SK-N-SH (cell line): ENCODE data around the gene DUSP16.

Experiments
- CHD2 ChIP-seq: fragments of 150-350 bp; IDR thresholded peaks from 2 replicates; pipeline ENCODE4 v1.6.1; 2018; ENCODE audit warnings: low read length; ENCODE audit not compliant: partially characterized antibody
- CTCF ChIP-seq: fragments of 200-600 bp; sonication (generic); IDR thresholded peaks from 2 replicates; pipeline ENCODE4 v1.6.1; 2017; ENCODE audit warnings: antibody characterized with exemption, mild to moderate bottlenecking, moderate library complexity
- NRF1 ChIP-seq: IDR thresholded peaks from 2 replicates; pipeline ENCODE4 v1.6.1; 2012; ENCODE audit warnings: low read depth, mild to moderate bottlenecking, low read length
- RAD21 ChIP-seq: IDR thresholded peaks from 2 replicates; pipeline ENCODE4 v1.6.1; 2012; ENCODE audit warnings: mild to moderate bottlenecking, low read length
- RCOR1 ChIP-seq: fragments of 150-350 bp; IDR thresholded peaks from 2 replicates; pipeline ENCODE4 v1.6.1; 2017; ENCODE audit warnings: antibody characterized with exemption, low read length
- REST ChIP-seq: IDR thresholded peaks from 2 replicates; pipeline ENCODE4 v1.6.1; 2012; ENCODE audit warnings: mild to moderate bottlenecking, low read depth, low read length, moderate library complexity
- ZBTB33 ChIP-seq: IDR thresholded peaks from 2 replicates; pipeline ENCODE4 v1.4.0; 2012; ENCODE audit warnings: low read depth, borderline replicate concordance
- TF ChIP-seq, protein P1 (sequence below): IDR thresholded peaks from 2 replicates; pipeline ENCODE4 v1.4.0; 2012; ENCODE audit warnings: low read depth

- TF ChIP-seq CTCF (no peak), RAD21 (no peak), NRF1 (no peak), CHD2 (no peak), ZBTB33 (no peak), RCOR1 (no peak), REST (no peak)
- TF ChIP-seq, protein P1, sequence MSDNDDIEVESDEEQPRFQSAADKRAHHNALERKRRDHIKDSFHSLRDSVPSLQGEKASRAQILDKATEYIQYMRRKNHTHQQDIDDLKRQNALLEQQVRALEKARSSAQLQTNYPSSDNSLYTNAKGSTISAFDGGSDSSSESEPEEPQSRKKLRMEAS = no peak
These were observed 47.0 kb upstream of the DUSP16 start for GRCh38 chr12:12609692-12610091.
